Osteocyte (in vitro differentiated cells): ENCODE measurements around the gene ADI1. TPM values are rescaled to one million over a fixed set of nuclear protein-coding genes. Genes with fewer than 3 reads are reported as not detected.

ENCODE experiments used
- DNase-seq: peaks from one replicate; pipeline ENCODE4 v3.0.0; 2021; ENCODE audit warnings: mixed read lengths; ENCODE audit not compliant: unreplicated experiment; ENCODE audit errors: extremely low spot score
- H3K27ac Mint-ChIP-seq: one replicate; pipeline ENCODE4 v1.8.0; 2021; ENCODE audit warnings: mild to moderate bottlenecking, mixed read lengths; ENCODE audit not compliant: unreplicated experiment
- H3K27me3 Mint-ChIP-seq: one replicate; pipeline ENCODE4 v1.8.0; 2021; ENCODE audit warnings: mixed read lengths; ENCODE audit not compliant: unreplicated experiment
- H3K36me3 Mint-ChIP-seq: one replicate; pipeline ENCODE4 v1.8.0; 2021; ENCODE audit warnings: mixed read lengths; ENCODE audit not compliant: unreplicated experiment
- H3K4me1 Mint-ChIP-seq: one replicate; pipeline ENCODE4 v1.8.0; 2021; ENCODE audit warnings: mixed read lengths; ENCODE audit not compliant: unreplicated experiment
- H3K4me3 Mint-ChIP-seq: one replicate; pipeline ENCODE4 v1.8.0; 2021; ENCODE audit warnings: mild to moderate bottlenecking, moderate library complexity, mixed read lengths; ENCODE audit not compliant: unreplicated experiment
- H3K9me3 Mint-ChIP-seq: one replicate; pipeline ENCODE4 v1.8.0; 2021; ENCODE audit warnings: mixed read lengths; ENCODE audit not compliant: unreplicated experiment
- CTCF ChIP-seq: fragments of 200-600 bp; sonication (generic); IDR thresholded peaks from 2 replicates; pipeline ENCODE4 v1.5.0; 2021; ENCODE audit warnings: antibody characterized with exemption, mild to moderate bottlenecking, moderate library complexity
- total RNA-seq: library from RNA; stranded (reverse); gene quantifications from 2 replicates; pipeline ENCODE4 v1.2.1, GENCODE V29; 2021

The ADI1 gene
- total RNA-seq, 1 donor from 2014 or later: 54.0 TPM

- Mint-ChIP-seq H3K4me3 (no peak overlapping the region), H3K27me3 (no peaks in the 10 kb centered on the region), H3K4me1 (peaks cover 7% of the 10 kb centered on the region), H3K27ac (no peak overlapping the region), H3K9me3 (no peaks in the 10 kb centered on the region), H3K36me3 (peaks cover 20% of the 10 kb centered on the region)
- DNase-seq: no peak
- no peak for TF ChIP-seq CTCF
Observed at GRCh38 chr2:3463186-3463835, 56.0 kb downstream of the ADI1 start.

DNA sequence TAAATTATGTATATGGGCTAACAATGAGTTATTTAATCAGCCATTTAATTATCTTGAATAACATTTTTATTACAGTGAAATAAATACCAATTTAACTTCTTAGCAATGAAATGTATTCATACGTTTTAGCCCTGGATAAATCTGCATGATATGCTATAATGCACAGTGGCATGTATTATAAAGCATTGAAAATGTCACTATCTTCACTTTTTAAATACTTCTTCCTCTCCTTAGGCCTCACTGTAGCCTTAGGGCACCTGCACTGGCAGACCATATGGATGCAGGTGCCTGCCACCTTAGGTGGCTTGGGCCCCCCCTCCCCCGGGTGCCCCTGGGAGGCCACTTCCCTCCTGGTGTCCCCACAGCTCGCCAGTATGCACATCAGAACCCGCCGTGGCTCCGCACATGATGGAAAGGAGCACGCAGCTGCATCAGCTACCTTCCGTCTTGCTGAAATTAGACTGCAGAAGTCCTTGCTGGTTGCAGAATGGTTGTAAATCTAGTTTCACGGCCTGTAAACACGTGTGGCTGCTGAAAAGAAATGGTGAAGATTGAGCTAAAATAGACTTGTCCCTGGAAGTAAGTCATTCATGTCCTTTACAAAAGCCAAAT is 56.7 kb downstream of the ADI1 start:
- Mint-ChIP-seq H3K27ac (no peak overlapping the region), H3K36me3 (peaks cover 15% of the 10 kb centered on the region)

GRCh38 chr2:3461801-3462492 is 57.4 kb downstream of the ADI1 start:
- Mint-ChIP-seq H3K4me3 (no peak overlapping the region), H3K36me3 (peaks cover 12% of the 10 kb centered on the region), H3K27me3 (no peaks in the 10 kb centered on the region), H3K9me3 (no peaks in the 10 kb centered on the region), H3K27ac (no peak overlapping the region), H3K4me1 (peaks cover 7% of the 10 kb centered on the region)
- peak; percentile 82 for TF ChIP-seq CTCF
- no peak for DNase-seq

More for the DNA sequence above, 56.7 kb downstream of the ADI1 start:
- no peaks in the 10 kb centered on the region for H3K27me3 Mint-ChIP-seq
- H3K9me3 Mint-ChIP-seq: no peaks in the 10 kb centered on the region
- peak; percentile 42 for TF ChIP-seq CTCF
- H3K4me3 Mint-ChIP-seq: no peak overlapping the region
- peaks cover 7% of the 10 kb centered on the region for H3K4me1 Mint-ChIP-seq
- no peak for DNase-seq

DNA sequence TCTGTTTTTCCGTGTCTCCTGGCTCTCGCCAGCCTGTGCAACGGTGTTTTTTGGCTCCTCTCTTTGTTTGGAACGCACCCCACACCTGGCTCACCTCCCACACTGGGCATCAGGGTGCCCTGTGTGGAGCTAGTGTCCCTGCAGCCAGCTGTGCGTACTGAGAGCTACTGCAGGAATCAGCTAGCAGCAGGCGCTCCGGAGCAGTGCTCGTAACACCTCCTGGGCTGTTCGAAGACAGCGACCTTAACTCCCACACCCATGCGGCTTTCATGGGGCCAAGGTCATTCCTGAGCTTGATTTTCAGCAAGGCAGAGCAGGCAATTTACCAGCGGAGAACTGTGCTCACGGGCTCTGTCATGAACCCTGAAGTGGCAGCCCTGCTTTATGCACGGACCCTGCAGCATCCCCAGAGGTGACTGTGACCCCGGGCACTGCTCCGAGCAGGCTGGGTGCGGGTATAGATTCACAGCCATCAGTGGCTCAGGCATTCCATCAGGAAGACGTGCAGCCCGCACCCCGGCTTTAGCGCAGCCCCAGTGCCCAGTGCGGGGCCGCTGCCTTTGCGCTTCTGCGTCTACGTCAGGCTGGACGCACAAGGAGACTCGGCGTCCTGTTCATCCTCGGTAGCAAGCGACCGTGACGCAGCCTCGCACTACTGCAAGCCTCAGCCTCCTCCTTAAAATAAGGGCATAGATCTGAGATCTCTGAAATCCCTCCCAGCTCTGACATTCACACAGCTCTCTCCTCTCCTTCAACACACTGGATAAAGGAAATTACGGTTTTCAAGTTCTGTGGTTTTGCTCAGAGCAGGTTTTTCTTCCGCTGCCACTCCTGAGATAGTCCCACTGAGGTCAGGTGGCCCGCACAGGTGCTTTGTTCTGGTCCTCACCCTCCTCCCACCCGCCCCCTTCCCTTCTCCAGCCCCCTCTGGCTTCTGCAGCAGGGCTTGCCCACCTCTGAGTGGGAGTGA is 58.2 kb downstream of the ADI1 start:
- no peak for TF ChIP-seq CTCF
- peaks cover 7% of the 10 kb centered on the region for H3K4me1 Mint-ChIP-seq
- H3K27ac Mint-ChIP-seq: no peak overlapping the region
- DNase-seq: no peak
- no peaks in the 10 kb centered on the region for H3K27me3 Mint-ChIP-seq
- no peaks in the 10 kb centered on the region for H3K9me3 Mint-ChIP-seq
- no peak overlapping the region for H3K4me3 Mint-ChIP-seq
- peaks cover 16% of the 10 kb centered on the region for H3K36me3 Mint-ChIP-seq
